Aorta (tissue), 5 donors: Measurements from ENCODE around the gene CACTIN. TPM values are rescaled to one million over a fixed set of nuclear protein-coding genes. Genes with fewer than 3 reads are reported as not detected.

Source experiments
- ATAC-seq: fragments of 200-7000 bp; cut with Tn5 transposase; one replicate; pipeline ENCODE4 v1.9.1; 2022; ENCODE audit warnings: moderate library complexity; ENCODE audit not compliant: low FRiP score
- DNase-seq, 2 donors: peaks; one replicate each; pipeline ENCODE4 v3.0.0-alpha.2; 2020
- H3K27ac ChIP-seq, 2 donors: one replicate each; pipeline ENCODE4 v1.5.1; 2013; ENCODE audit warnings: low read length in 2 of 2, mild to moderate bottlenecking in 2 of 2, moderate library complexity in 2 of 2, control low read depth in 1 of 2, inconsistent platforms in 1 of 2, low read depth in 1 of 2
- H3K27me3 ChIP-seq, 2 donors: one replicate each; pipeline ENCODE4 v1.6.1; 2013; ENCODE audit warnings: control low read depth in 1 of 2, low read length in 1 of 2, mild to moderate bottlenecking in 1 of 2, moderate library complexity in 1 of 2; ENCODE audit not compliant: insufficient read depth in 2 of 2, control insufficient read depth in 1 of 2
- H3K36me3 ChIP-seq, 2 donors: one replicate each; pipeline ENCODE4 v1.6.1; 2013; ENCODE audit warnings: control low read depth in 1 of 2, low read length in 1 of 2, mild to moderate bottlenecking in 1 of 2; ENCODE audit not compliant: insufficient read depth in 2 of 2, control insufficient read depth in 1 of 2
- H3K4me1 ChIP-seq, 2 donors: one replicate each; pipeline ENCODE4 v1.6.1; 2013; ENCODE audit warnings: low read length in 2 of 2, control low read depth in 1 of 2, mild to moderate bottlenecking in 1 of 2, moderate library complexity in 1 of 2; ENCODE audit not compliant: insufficient read depth in 2 of 2, control insufficient read depth in 1 of 2
- H3K4me3 ChIP-seq, 2 donors: one replicate each; pipeline ENCODE4 v1.5.1; 2013; ENCODE audit warnings: low read length in 2 of 2, control low read depth in 1 of 2, mild to moderate bottlenecking in 1 of 2
- H3K9me3 ChIP-seq: one replicate; pipeline ENCODE4 v1.6.1; 2013; ENCODE audit warnings: mild to moderate bottlenecking, low read length; ENCODE audit not compliant: control insufficient read depth
- WGBS, 2 donors: extraction: QIAGEN DNeasy Blood & Tissue Kit; methylation state at CpG; one replicate each; pipeline ENCODE4 v1.1.7; 2013; 5-methylcytosine and 5-hydroxymethylcytosine counted together
- intact Hi-C, 2 donors: fragments of 100-400 bp; cut with DNase I; formaldehyde crosslinking; loops; one replicate each; pipeline versions ENCODE4 v1.14.2 to v1.15.0; 2022
- polyA plus RNA-seq, 2 donors: library from polyadenylated mRNA; stranded (reverse); fragments of 200-250 nt; gene quantifications; one replicate each; pipeline ENCODE4 v1.2.3, GENCODE V29; 2013
- total RNA-seq, 2 donors: library from RNA; stranded (reverse); fragmentation: NEBNext Ultra II Directional; extraction: Animal tissue kit (Norgen Biotek cat#: 25700); gene quantifications; one replicate each; pipeline ENCODE4 v1.2.1, GENCODE V29; 2021
- donor health status: healthy with polysubstance abuse.
- donor health status: Bipolar disorder and iron deficiency.
- donor health status: DM: no; HTN: no; CAD: no.
- donor health status: DM: no; HTN: no; CAD: no.
- donor health status: DM: yes; HTN: yes; CAD: no.

The CACTIN gene
- total and polyA plus RNA-seq, 4 donors = 4.5 to 19.3 (median 17.3) TPM

DNA sequence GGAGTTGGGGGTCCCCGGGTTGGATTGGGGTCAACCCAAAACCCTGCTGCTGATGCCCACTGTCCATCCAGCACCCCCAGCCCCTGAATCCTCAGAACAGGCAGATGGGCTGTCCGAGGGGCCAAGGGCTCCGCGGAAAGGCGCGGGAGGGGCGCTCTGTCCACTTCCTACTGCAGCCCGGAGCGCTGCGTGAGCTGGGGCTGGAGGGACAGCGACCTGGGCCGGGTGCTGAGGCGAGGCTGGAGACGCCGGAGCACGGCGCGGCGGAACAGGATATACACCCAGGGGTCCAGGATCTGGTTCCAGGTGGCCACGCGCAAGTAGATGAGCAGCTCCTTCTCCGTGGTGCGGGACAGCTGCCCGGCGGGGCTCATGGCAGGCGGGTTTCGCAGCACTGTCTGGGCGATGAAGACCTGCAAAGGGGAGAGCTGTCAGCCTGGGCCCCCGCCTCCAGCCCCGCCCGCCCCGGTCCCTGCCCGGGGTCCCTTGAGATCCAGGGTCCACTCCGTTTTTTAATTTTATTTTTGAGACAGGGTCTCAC lies 31.0 kb downstream of the CACTIN start:
- Histone ChIP-seq H3K4me1 (no peaks in the 10 kb centered on the region), H3K4me3 (no peak overlapping the region), H3K9me3 (no peaks in the 10 kb centered on the region), H3K27ac (no peak overlapping the region), H3K27me3 (no peaks in the 10 kb centered on the region), H3K36me3 (peaks cover 0 to 12% of the 10 kb centered on the region in 2 donors)
- no peak for ATAC-seq
- DNase-seq = no peak
- intact Hi-C loops = no loop called here
- 85 to 86% methylated on average over 34 of the region's 34 CpGs for WGBS, 2 donors

DNA sequence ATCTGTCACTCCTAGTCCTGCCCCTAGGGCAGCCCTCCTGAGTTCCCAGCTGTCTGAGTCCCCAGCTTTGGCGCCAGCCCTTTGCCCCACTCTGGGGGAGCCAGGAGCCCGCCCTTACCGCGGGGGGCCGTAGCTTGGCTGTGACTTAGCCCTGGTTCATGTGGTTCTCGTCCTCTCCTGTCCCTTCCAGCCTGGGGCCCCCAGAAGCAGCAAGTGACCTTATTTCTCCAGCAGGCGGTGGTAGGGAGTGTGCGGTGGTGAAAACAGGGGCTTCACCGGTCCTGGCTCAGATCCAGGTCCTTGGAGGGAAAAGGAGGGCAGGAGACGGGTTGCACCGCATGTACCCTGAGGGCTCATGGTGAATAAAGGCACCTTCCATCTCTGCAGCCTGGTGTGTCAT lies 33.4 kb downstream of the CACTIN start:
- Histone ChIP-seq H3K27me3 (no peaks in the 10 kb centered on the region), H3K36me3 (peaks cover 0 to 4% of the 10 kb centered on the region in 2 donors), H3K4me3 (no peak overlapping the region), H3K9me3 (no peaks in the 10 kb centered on the region), H3K27ac (no peak overlapping the region), H3K4me1 (no peaks in the 10 kb centered on the region)
- 52 to 61% methylated on average over 11 of the region's 11 CpGs for WGBS, 2 donors
- no peak for DNase-seq
- intact Hi-C loops = no loop called here
- ATAC-seq = no peak

DNA sequence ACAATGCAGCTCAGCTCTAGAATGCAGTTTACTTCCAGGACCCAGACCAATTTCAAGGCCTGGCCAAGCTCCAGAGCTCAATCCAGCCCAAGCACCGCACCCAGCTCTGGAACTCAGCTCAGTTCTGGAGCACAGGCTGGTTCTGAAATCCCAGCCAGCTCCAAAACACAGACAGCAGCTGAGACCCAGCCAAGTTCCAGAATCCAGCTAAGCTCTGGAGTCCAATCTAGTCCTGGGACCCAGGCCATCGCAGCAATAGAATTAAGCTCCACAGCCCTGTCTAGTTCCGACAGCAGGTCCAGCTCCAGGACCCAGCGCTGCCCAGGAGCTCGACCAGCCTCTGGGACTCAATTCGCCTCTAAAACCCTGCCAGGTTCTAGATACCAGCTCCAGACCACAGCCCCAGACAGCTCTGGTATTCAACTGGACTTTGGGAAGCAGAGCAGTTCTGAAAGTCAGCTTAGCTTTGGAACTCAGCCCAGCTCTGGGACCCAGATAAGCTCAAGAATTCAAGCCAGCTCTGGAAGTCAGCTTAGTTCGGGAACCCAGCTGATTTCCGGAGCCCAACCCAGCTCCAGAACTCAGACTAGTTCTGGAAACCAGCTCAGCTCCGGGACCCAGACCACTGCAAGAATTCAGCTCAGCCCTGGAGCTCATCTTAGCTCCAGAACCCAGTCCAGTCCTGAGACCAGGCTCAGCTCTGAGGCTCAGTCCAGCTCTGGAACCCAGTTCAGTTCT lies 34.5 kb downstream of the CACTIN start:
- WGBS, 2 donors = 17 to 22% methylated on average over 9 of the region's 9 CpGs
- Histone ChIP-seq H3K4me3 (no peak overlapping the region), H3K27ac (peak overlapping the region in 1 of 2 donors; percentile 72), H3K9me3 (no peaks in the 10 kb centered on the region), H3K27me3 (no peaks in the 10 kb centered on the region), H3K36me3 (peaks cover 0 to 2% of the 10 kb centered on the region in 2 donors), H3K4me1 (no peaks in the 10 kb centered on the region)
- peak in 1 of 2 donors; percentile 59 for DNase-seq
- no peak for ATAC-seq
- intact Hi-C loops = no loop called here

DNA sequence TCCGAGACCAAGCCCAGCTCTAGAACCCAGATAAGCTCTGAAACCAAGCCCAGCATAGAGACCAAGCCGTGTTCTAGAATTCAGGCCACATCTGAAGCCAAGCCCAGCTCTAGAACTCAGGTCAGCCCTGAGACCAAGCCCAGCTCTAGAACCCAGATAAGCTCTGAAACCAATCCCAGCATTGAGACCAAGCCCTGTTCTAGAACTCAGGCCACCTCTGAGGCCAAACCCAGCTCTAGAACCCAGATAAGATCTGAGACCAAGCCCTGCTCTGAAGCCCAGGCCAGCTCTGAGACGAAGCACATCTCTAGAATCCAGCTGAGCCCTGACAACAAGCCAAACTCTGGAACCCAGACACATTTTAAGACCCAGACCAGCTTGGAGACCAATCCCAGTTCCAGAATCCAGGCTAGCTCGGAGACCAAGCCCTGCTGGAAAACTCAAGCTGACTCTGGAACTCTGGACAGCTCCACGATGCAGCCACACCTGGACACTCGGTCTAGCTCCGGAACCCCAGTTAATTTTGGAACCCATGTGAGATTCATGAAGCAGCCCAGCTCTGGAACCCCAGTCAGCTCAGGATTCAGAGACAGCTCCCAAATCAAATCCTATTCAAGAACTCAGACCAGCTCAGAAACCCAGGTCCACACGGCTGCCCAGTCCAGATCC lies 35.5 kb downstream of the CACTIN start:
- H3K36me3 ChIP-seq = peaks cover 0 to 2% of the 10 kb centered on the region in 2 donors
- DNase-seq = no peak
- H3K27me3 ChIP-seq = no peaks in the 10 kb centered on the region
- intact Hi-C loops = no loop called here
- H3K4me3 ChIP-seq = no peak overlapping the region
- 96 to 97% methylated on average over 8 of the region's 8 CpGs for WGBS, 2 donors
- no peak for ATAC-seq
- H3K4me1 ChIP-seq = no peaks in the 10 kb centered on the region
- H3K9me3 ChIP-seq = no peaks in the 10 kb centered on the region
- no peak overlapping the region for H3K27ac ChIP-seq

DNA sequence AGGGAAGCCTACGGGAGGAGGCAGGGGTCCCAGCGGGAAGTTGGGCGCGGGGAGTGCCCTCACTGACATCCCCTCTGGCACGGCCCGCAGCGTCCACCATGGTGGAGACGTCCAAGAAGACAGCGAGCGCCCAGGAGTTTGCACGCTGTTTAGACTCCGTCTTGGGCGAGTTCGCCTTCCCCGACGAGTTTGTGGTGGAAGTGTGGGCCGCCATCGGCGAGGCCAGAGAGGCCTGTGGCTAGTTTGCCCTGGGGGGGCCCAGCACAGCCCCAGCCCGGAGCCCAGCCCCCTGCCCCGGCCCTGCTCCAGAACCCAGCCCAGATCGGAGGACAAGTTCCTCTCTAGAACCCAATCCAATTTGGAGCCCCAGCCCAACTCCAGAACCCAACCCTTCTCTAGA lies 36.6 kb downstream of the CACTIN start:
- no peaks in the 10 kb centered on the region for H3K9me3 ChIP-seq
- no peak overlapping the region for H3K4me3 ChIP-seq
- intact Hi-C loops = no loop called here
- H3K36me3 ChIP-seq = no peaks in the 10 kb centered on the region
- 96 to 98% methylated on average over 21 to 22 of the region's 22 CpGs for WGBS, 2 donors
- H3K27me3 ChIP-seq = no peaks in the 10 kb centered on the region
- ATAC-seq (no peak), DNase-seq (no peak)
- H3K4me1 ChIP-seq = no peaks in the 10 kb centered on the region
- no peak overlapping the region for H3K27ac ChIP-seq

DNA sequence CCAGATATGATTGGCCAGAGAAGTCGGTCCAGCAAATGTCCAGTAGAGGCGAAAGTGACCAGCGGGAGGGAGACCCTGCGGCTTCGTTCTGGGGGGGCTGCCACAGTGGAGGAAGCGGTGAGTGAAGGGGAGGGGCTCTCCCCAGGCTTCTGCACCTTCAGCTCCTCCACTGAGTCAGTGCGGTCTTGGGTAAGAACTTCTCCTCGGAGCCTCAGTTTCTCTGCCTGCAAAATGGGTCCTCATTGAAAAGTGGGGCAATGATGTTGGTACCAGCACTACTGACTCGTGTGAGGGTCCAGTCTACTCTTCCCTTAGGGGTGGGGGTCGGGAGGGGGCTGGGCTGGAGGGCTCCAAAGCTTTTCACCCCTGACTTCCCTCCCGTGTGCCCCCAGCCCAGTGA lies 37.2 kb downstream of the CACTIN start:
- Histone ChIP-seq H3K36me3 (no peaks in the 10 kb centered on the region), H3K4me3 (no peak overlapping the region), H3K27me3 (no peaks in the 10 kb centered on the region), H3K9me3 (no peaks in the 10 kb centered on the region), H3K4me1 (no peaks in the 10 kb centered on the region), H3K27ac (no peak overlapping the region)
- ATAC-seq (no peak), DNase-seq (no peak)
- WGBS, 2 donors = 90 to 91% methylated on average over 11 of the region's 11 CpGs
- intact Hi-C loops = no loop called here

DNA sequence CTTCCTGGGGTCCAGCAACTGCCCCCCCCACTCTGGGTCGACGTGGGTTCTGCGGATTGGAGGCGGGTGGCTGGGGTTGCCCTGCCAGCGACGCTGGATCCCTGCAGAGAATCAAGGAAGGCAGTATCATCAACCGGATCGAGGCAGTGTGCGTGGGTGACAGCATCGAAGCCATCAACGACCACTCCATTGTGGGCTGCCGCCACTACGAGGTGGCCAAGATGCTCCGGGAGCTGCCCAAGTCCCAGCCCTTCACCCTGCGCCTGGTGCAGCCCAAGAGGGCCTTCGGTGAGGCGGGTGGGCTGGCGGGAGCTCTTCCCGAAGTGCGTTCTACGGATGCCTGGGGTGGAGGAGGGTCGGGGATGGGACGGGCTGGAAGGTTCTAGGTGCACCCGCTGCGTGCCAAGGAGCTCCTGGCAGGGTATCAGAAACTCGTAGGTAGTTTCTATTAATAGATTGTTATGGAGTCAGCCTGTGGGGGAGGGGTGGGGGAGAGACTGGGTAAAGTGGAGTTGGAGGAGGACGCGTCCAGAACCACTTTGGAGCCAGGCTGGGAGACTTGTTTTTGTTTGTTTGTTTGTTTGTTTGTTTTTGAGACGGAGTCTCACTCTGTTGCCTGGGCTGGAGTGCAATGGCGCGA lies 39.8 kb downstream of the CACTIN start:
- Histone ChIP-seq H3K27ac (no peak overlapping the region), H3K9me3 (no peaks in the 10 kb centered on the region), H3K4me1 (no peaks in the 10 kb centered on the region), H3K36me3 (no peaks in the 10 kb centered on the region), H3K27me3 (no peaks in the 10 kb centered on the region), H3K4me3 (no peak overlapping the region)
- peak; percentile 59 for ATAC-seq
- WGBS, 2 donors = 39 to 45% methylated on average over 31 of the region's 31 CpGs
- intact Hi-C loops = loop anchor here (2.0 kb wide), 1 partner anchor 32 kb away; no protein-coding TSS in a partner anchor
- peak in 1 of 2 donors; percentile 50 for DNase-seq

DNA sequence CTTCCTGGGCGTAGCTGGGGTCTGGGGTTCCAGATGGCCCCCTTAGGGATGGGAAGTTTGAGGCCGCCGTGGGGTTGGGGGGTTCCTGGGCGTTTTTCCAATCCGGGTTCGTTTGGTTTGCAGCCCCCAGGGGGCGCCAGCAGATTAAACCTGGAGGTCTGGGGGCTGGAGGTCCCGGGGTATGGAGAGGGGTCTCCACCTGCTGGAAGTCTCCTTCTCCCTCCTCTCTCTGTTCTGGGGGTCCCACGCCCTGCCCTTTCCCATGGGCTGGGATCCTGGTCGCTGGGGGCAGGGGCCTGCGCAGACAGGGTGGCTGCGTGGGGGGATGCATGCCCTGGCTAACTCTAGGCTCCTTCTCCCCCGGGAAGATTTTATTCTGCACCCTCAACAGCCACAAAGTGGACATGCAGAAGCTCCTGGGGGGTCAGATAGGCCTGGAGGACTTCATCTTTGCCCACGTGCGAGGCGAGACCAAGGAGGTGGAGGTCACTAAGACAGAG lies 40.4 kb downstream of the CACTIN start:
- DNase-seq (no peak), ATAC-seq (no peak)
- Histone ChIP-seq H3K4me3 (no peak overlapping the region), H3K27me3 (no peaks in the 10 kb centered on the region), H3K36me3 (no peaks in the 10 kb centered on the region), H3K4me1 (no peaks in the 10 kb centered on the region), H3K27ac (no peak overlapping the region), H3K9me3 (no peaks in the 10 kb centered on the region)
- WGBS, 2 donors = 25 to 35% methylated on average over 16 of the region's 16 CpGs
- intact Hi-C loops = loop anchor here (2.0 kb wide), 1 partner anchor 33 kb away; no protein-coding TSS in a partner anchor
